Hematopoietic multipotent progenitor cell treated with erythropoietin and hydrocortisone succinate and interleukin-3 and kit ligand, for 17 days (in vitro differentiated cells): ENCODE results near the gene SPAAR.
"Not testable (repeated sequence)": the region's sequence is repeated elsewhere in the genome, so short reads cannot be mapped to it uniquely, and the experiment has no call there.

Experiments used
- DNase-seq: peaks from one replicate; pipeline ENCODE4 v3.0.0-alpha.2; 2015; ENCODE audit warnings: low spot score

SPAAR gene, protein sequence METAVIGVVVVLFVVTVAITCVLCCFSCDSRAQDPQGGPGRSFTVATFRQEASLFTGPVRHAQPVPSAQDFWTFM

DNA sequence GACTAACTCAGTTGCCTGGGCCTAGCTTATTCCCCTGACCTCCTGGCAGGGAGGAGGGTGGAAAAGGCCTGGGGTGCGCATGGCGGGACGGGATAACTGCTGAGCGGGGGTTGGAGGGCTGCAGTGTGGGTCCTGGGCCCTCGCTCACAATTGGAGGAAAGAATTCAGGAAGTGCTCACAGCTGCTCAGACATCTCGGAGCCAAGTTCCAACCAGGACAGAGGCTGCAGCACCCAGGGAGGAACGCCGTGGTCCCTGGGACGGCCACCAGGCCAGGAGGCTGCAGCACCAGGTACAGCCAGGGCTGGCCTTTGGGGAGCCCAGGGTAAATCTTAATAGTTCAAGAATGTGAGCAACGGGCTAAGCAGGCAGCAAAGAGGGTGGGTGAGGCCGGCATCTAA is at the start of gene SPAAR:
Gene SPAAR (plus strand): TSS at position 217 of the 400 bp plus-strand sequence. CDS start 974 bp downstream, outside the sequence.
- DNase-seq = no peak

DNA sequence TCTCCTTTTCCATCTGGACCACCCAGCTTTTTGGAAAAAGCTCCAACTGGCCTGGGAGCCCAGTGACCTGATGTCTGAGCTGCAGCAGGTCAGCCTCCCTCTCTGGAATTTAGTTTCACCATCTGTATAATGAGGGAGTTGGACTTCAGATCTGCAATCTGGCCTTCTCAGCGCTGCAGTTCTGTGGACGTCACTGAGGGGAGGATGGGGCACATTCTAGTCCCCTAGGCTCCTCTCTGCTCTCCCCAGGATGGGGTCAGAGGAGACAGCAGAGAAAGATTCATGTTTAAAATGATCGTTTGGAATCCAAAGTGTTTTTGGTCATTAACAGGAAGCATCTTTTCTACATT is 49.3 kb upstream of the SPAAR start:
- no peak for DNase-seq

DNA sequence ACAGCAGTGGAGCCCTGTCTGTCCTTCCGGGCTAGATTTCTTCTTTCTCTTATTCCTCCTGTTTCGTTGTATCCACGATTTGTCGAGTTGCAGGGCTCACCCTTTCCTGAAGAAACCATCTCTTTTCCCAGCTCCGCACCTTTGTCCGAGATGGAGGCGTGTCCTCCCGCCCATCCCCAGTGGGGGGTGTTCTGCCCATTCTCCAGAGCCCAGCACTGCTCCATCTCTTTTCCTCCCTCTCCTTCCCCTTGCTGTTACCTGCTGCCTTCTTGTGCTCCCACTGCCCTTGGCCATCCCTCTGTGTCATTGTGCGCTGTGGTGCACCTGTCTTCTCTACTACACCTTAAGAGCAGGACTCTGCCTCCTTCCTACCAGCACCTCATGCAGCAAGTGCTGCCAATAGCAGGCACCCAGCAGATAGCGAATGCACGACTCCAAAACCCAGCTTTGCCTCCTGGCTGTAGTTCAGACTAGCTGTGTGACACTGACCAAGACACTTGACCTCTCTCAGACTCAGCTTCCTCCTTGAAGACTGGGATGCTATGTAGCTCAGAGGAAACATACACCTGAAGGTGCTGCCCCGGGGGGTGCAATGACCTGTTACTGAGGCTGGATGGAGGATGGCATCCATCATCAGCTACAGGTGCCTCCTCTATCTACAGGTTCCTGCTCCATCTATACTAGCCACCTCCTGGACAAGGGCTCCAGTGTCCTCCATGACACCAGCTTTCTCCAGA is 48.0 kb upstream of the SPAAR start:
- DNase-seq = no peak

DNA sequence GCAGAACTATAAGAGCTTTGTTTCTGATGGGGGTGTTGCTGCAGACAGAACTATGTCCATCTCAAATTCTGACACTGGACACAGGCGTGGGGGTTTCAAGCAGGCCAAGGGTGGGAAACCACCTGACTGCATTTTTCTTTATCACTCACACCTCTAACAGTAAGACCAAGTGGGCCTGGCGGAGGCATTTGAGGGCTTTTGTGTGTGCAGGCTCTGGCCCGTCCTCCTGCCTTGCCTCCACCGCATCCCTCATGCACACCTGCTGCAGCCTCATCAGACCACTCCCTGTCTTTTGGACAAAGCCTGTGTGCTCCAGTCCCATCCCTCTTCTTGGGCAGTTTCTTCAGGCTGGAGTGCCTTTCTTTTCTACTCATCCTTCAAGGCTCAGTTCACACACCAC is 47.0 kb upstream of the SPAAR start:
- no peak for DNase-seq

DNA sequence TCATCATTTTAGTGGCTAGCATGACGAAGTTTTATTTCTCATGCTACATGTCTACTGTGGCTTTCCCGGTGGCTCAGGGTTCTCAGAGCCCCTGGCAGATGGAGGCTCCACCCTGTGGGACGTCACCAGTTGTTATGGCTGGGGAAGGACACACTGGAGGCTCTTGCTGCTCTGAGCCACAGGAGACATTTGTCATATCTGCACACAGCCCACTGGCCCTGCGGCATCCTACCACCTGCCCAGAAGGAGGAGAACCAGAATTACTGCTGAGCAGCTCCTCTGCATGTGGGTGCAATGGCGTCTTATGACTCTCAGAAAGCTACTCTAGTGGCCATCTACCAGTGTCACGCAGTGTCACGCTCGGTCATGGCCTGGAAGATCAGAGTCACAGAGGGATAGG is 45.7 kb upstream of the SPAAR start:
- DNase-seq = no peak

DNA sequence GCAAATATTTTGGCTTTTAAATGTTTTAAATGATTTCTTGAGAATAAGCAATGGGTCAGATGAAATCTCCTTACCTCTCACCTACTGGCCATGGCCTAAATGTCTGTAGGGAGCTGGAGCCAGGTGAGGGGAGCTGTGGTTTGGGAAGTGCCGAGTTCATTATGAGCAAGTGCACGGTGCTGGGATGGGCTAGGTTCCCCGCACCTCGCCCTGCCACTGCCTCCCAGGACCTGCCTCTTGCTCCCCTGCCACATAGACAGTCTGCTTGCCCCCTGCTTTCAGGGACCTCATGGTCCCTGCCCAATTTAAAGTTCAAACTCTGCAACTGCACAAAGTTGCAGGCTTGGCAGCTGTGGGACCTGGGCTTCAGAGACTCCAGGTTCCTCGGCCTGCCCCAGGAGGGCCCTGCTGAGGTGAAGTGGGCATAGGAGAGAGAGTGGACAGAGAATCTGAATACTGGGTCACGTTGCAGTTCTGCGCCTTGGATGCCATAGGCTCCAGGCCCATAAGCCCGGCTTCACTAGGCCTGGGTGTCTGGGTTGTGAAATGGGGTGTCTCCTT is 44.5 kb upstream of the SPAAR start:
- DNase-seq = no peak

DNA sequence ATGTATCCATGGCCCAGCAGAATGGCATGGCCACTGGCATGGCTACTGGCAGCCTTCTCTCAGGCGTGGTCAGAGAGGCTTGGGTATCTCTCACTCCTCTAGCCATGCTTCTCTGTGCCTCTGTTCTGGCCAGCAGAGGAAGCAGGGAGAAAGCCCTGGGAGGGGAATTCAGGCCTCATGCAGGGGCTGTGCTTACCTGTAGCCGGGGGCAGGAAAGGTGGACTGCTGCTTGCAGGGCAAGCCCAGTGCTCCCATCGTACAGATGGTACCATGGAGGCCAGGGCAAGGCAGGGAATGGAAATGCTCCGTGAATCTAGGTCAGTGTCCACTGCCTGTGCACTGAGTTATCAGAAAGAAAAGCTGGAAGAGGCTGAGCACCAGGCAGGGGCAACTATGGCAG is 41.8 kb upstream of the SPAAR start:
- DNase-seq = no peak

DNA sequence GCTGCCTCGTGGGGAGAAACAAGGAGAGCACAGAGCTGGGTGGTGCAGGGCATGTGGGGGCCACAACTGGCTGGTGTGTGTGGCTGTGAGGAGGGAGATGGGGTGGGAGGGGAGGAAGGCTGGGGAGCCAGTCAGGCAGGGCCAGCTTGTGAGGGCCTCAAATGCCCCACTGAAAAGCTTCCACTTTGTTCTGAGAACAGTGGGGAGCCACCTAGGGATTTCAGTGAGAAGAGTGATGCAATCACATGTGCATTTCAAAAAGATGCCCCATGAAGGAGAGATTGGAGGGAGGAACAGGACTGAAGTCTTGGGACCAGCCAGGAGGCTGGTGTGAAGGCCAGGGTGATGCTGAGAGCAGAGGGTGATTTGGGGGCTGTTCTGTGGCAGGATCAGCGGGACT is 40.4 kb upstream of the SPAAR start:
- DNase-seq = no peak

DNA sequence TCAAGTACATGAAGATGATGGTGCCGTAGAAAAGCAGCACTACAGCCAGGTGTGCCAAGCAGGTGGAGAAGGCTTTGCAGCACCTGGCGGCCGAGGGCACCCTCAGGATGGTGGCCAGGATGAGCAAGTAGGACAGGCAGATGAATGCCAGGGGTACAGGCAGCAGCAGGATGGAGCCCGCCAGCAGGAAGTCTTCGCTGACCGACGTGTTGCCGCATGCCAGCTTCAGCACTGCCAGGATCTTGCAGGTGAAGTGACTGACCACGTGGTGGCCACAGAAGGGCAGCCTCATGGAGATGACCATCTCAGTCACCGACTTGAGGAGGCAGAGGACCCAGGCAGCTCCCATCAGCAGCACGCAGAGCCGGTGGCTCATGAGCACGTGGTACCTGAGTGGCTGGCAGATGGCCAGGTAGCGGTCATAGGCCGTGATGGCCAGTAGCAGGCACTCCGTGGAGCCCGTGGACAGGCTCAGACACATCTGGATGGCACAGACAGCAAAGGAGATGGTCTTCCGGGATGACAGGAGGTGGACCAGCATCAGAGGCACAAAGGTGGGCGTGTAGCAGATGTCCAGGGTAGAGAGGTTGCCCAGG is 39.6 kb upstream of the SPAAR start:
- DNase-seq = no peak

DNA sequence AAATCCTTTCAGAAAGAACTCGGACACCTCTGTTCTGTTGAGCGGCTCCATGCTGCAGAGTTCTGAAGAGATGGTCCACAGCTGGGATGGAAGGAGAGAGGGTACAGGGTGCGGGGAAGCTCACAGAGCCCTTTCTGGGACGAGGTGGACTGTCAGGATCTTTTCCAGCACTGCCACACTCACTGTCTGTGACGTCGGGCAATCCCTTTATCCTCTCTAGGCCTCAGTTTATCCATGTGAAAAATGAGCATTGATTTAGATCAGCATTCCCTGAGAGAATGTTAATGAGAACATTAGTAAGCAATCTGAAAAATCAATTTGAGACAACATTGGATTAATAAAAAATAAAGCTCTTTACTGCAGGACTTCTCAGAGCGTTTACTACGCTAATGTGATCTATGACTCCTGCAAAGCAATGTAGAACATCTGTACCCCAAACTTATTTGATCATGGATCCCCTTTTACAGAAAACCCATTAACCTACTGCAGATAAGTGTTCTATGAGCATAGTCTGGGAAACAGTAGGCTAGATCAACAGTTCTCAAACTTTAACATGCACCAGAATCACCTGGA is 38.9 kb upstream of the SPAAR start, which contains the start of gene OR13J1:
Gene OR13J1 (minus strand): TSS at position 51 of the 573 bp plus-strand sequence. CDS start 0 bp downstream, at position 51.
- no peak for DNase-seq

DNA sequence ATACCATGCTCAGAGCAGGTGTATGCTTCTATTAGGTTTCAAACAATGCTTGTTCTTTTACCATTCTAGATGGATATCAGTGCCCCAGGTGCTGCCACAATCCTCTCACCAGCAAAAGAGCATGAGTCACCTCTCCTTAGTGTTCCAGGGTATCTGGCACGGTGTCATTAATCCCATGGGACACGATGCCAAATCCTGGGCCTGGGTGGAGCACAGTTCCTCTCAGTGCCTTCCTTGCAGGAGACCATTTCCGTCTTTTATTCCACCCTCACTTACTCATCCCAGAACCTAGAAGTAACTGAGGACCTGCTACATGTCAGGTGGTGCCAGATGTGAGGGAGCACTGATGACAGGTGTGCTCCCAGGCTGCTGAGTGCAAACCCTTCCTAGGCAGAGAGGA is 37.7 kb upstream of the SPAAR start:
- no peak for DNase-seq

DNA sequence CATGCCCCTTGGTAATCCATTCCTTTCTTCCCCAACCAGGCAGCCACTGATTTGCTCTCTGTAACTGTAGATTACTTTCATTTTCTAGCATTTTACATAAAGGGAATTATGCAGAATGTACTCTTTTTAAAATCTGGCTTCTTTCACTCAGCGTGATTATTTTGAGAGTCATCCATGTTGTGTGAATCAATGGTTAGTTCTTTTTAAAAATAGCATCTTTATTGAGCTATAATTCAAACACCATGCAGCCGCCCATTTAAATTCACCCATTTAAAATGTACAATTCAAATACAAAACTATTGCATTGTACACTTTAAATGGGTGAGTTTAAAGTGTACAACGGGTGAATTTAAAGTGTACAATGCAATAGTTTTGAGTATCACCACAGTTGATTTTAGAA is 36.8 kb upstream of the SPAAR start:
- no peak for DNase-seq

DNA sequence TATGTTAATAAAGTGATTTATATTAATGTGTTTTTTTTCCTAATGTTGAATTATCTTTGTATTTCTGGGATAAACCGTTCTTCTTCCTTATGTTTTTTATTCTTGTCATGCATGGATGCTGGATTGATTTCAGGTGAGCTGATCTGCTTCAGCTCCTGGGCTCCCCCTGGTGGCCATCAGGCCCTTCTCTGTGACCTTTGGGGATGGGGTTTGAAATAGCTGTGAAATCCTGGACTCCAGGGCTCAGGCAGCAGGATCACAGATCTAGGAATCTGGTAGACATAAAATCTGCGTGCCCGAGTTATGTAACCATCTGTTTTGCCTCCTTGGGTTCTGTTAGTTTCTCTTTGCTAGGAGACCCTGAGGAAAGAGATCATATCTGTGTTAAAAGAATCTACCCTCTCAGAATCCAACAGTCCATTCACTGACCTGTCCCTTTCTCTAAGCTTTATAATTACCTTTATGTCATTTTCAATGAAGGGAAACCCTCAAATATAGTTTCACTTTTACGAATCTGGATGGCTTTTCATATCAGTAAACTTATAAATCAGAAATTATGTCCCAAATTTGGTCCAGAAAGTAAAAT is 26.9 kb upstream of the SPAAR start:
- peak; percentile 84 for DNase-seq

DNA sequence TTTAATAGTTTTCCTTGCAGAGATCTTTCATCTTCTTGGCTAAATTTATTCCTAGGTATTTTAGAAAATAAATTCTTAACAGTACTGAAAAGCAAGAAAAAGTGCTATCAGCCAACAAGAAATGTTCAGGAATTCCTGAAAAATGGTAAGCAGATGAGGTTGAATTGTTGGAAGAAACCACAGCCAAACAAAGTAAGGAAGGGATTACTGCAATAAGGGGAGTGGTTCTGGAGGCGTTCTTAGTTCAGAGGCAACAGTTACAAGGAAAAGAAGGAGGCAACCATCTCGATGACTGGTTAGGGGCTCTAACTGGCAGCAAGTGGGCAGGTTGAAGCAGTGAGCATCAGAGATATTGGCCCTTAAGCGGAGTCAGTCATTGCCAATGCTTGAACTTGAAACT is 26.3 kb upstream of the SPAAR start:
- DNase-seq = no peak

DNA sequence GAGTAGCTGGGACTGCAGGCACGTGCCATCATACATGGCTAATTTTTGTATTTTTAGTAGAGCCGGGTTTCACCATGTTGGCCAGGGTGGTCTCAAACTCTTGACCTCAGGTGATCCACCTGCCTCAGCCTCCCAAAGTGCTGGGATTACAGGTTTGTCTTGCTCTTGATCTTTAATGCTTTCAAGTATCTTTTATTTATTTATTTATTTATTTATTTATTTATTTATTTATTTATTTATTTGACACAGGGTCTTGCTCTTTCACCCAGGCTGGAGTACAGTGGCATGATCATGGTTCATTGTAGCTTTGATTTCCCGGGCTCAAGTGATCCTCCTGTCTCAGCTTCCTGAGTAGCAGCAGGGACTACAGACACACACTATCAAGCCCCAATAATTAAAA is 24.4 kb upstream of the SPAAR start:
- not testable (repeated sequence) for DNase-seq

DNA sequence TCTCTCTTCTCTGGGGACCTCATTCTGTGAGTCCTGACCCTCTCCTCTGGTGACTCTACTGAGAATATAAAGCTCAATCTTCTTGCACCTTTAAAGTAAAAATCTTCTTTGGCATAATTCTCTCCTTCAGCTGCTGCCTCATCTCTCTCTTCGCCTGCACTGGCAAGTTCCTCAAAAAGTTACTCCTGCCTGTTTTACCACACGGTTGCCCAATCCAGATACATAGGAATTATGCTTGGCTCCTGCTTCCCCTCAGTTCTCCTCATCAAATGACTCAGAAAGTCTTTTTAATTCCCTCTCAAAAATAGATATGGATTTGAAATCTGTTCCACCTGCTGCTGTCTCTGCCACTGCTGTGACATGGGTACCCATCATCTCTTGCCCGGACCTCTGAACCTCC is 17.6 kb upstream of the SPAAR start:
- DNase-seq = no peak

DNA sequence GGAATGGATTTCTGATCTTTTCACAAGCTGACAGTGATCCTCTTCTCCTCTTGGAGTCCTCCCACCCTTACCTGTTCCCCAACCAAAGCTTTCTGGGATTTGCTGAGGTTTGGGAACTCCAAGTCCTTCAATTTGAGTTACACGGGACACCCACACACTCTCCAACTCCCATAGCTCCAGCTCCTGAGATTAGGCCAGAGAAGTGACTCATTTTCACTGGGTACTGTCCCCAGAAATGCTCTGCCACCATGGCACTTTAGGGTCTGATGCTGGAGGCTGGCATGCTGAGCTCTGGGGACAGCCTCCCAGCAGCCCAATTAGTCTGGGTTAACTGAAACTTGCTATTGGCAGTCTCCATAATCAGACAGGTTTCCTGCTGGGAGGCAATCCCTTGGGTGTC is 17.2 kb upstream of the SPAAR start:
- no peak for DNase-seq

DNA sequence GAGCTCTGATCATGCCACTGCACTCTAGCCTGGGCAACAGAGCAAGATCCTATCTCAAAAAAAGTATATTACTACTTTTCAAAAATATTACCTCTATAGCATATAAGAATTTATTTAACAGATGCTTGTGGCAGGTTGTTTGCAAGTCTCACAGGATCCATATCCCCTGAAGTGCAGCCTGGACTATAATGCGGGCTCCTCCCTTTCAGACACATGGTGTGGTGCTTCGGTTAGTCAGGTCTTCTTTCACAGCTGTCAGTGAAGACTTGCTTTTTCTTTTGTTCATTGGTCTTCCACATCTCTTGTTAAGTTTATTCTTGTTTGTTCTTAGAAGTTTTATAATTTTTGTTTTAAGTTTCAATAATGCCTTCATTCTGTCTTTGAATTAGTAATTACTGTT is 12.7 kb upstream of the SPAAR start:
- no peak for DNase-seq

DNA sequence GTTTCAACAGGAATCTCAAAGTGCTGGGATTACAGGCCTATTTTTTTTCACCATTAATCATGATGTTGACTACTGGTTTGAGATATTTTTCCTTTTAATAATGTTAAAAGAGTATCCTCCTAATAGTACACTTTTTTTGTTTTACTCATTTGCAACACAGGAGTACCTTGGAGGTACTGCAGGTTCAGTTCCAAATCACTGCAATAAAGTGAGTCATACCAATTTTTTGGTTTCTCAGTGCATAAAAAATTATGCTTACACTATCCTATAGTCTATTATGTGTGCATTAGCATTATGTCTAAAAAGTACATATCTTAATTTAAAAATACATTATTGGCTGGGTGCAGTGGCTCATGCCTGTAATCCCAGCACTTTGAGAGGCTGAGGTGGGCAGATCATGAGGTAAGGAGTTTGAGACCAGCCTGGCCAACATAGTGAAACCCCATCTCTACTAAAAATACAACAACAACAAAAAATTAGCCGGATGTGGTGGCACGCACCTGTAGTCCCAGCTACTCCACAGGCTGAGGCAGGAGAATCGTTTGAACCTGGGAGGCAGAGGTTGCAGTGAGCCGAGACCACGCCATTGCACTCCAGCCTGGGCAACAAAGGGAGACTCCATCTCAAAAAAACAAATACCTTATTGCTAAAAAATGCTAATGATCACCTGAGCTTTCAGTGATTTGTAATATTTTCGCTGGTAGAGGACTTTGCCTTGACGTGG is 11.8 kb upstream of the SPAAR start:
- DNase-seq = not testable (repeated sequence)

DNA sequence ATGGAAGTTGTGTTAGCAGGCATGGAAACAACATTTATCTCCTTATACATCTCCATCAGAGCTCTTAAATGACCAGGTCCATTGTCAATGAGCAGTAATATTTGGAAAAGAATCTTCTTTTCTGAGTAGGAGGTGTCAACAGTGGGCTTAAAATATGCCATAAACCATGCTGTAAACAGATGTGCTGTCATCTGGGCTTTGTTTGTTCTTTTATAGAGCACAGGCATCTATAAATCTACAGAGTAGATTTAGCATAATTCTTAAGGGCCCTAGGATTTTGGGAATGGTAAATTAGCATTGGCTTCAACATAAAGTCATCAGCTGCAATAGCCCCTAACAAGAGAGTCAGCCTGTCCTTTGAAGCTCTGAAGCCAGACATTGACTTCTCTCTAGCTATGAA is 11.0 kb upstream of the SPAAR start:
- no peak for DNase-seq

DNA sequence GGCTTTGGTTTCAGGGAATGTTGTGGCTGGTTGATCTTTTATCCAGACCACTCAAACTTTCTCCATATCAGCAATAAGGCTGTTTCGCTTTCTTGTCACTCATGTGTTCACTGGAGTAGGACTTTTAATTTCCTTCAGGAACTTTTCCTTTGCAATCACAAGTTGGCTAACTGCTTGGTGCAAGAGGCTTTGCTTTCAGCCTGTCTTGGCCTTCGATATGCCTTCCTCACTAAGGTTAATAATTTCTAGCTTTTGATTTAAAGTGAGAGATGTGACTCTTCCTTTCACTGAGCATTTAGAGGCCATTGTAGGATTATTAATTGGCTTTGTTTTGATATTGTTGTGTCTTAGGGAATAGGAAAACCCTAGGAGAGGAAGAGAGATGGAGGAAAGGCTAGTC is 10.3 kb upstream of the SPAAR start:
- no peak for DNase-seq

DNA sequence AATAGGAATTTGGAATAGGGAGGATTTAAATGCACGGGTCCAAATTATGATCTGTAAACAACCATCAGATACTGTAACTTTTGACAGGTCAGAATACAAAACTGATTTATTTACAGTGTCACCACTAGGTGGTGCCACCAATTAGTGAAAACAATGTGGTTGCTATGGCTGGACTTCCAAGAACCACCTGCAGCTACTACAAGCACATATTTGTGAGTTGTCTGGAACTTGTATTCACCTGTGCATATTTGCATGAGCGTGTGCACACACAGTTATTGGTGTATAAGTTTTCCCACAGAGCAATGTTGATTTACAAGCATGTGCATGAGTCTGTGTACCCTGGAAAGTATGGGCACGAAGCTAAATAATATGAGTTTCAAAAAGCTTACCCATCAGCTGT is 6.2 kb upstream of the SPAAR start:
- DNase-seq = peak; percentile 53
